HG03558 (cell line): ENCODE measurements around the gene QRICH1.

Experiments
- ATAC-seq: cut with Tn5 transposase; IDR thresholded peaks from one replicate; pipeline ENCODE4 v1.9.1; 2021; ENCODE audit warnings: moderate number of reproducible peaks; ENCODE audit not compliant: unreplicated experiment; ENCODE audit errors: extremely low read depth

The QRICH1 gene

GRCh38 chr3:49119439-49119838 lies 25.6 kb upstream of the QRICH1 start:
- ATAC-seq = no peak

- no peak for ATAC-seq
Measured at GRCh38 chr3:49119036-49119435, 25.2 kb upstream of the QRICH1 start.

- no peak for ATAC-seq
Measured at GRCh38 chr3:49112262-49112661, 18.4 kb upstream of the QRICH1 start.

- ATAC-seq = no peak
Measured at GRCh38 chr3:49111347-49111746, 17.5 kb upstream of the QRICH1 start.

GRCh38 chr3:49110780-49111179 lies 16.9 kb upstream of the QRICH1 start:
- ATAC-seq = no peak

- no peak for ATAC-seq
Measured at GRCh38 chr3:49108346-49108745, 14.5 kb upstream of the QRICH1 start.

- ATAC-seq = no peak
Measured at GRCh38 chr3:49104427-49105291, 10.8 kb upstream of the QRICH1 start, which contains the start of gene QARS1. TSS of gene QARS1 (minus strand) at chr3:49104757. CDS start at chr3:49104733, 24 bp downstream.

GRCh38 chr3:49104052-49104426 lies 10.2 kb upstream of the QRICH1 start:
- ATAC-seq = no peak

GRCh38 chr3:49100046-49100615 lies 6.3 kb upstream of the QRICH1 start:
- no peak for ATAC-seq

GRCh38 chr3:49098910-49099630 lies 5.2 kb upstream of the QRICH1 start:
- no peak for ATAC-seq

GRCh38 chr3:49098429-49098828 lies 4.6 kb upstream of the QRICH1 start:
- ATAC-seq = no peak

- peak; percentile 7 for ATAC-seq
Measured at GRCh38 chr3:49092938-49093852, 676 bp downstream of the QRICH1 start.

- ATAC-seq = no peak
Measured at GRCh38 chr3:49081429-49081828, 12.4 kb downstream of the QRICH1 start.

- ATAC-seq = no peak
Measured at GRCh38 chr3:49079270-49079669, 14.6 kb downstream of the QRICH1 start.

- no peak for ATAC-seq
Measured at GRCh38 chr3:49076646-49077045, 17.2 kb downstream of the QRICH1 start.

GRCh38 chr3:49076116-49076515 lies 17.8 kb downstream of the QRICH1 start:
- ATAC-seq = no peak

GRCh38 chr3:49058011-49058410 lies 35.9 kb downstream of the QRICH1 start:
- no peak for ATAC-seq

- no peak for ATAC-seq
Measured at GRCh38 chr3:49057268-49057667, 36.6 kb downstream of the QRICH1 start.

GRCh38 chr3:49054344-49054862 lies 39.5 kb downstream of the QRICH1 start:
- no peak for ATAC-seq

- no peak for ATAC-seq
Measured at GRCh38 chr3:49053543-49053942, 40.3 kb downstream of the QRICH1 start.
